ENCODE measurements around the gene PRR35.
A peak's percentile ranks its signal among the peaks of the same experiment; 100 is the strongest.

The PRR35 gene

GRCh38 chr16:582614-583331 lies 22.6 kb downstream of the PRR35 start:
- DNase-seq: no peak

GRCh38 chr16:583470-583814 lies 23.2 kb downstream of the PRR35 start:
- DNase-seq: no peak

- DNase-seq: no peak
These were observed 23.8 kb downstream of the PRR35 start for GRCh38 chr16:583815-584591.

GRCh38 chr16:585351-585750 lies 25.2 kb downstream of the PRR35 start:
- no peak for DNase-seq

GRCh38 chr16:586047-586644 lies 26.0 kb downstream of the PRR35 start:
- DNase-seq: no peak

- no peak for DNase-seq
These were observed 26.7 kb downstream of the PRR35 start for GRCh38 chr16:586645-587590.

- DNase-seq: peak; percentile 60 to 69
These were observed 28.4 kb downstream of the PRR35 start for GRCh38 chr16:588639-588888.

- peak; percentile 98 to 99 for DNase-seq
These were observed 28.9 kb downstream of the PRR35 start for GRCh38 chr16:588889-589657.

GRCh38 chr16:589658-590187 lies 29.5 kb downstream of the PRR35 start, which contains the start of gene RAB40C:
Gene RAB40C, plus strand, starts transcription at chr16:590066. Its CDS starts 226 bp downstream, at chr16:590292.
- peak; percentile 99 for DNase-seq

- DNase-seq: no peak
These were observed 30.1 kb downstream of the PRR35 start for GRCh38 chr16:590188-590814.

GRCh38 chr16:590815-591200 lies 30.6 kb downstream of the PRR35 start:
- DNase-seq: no peak

- no peak for DNase-seq
These were observed 31.0 kb downstream of the PRR35 start for GRCh38 chr16:591231-591630.

- no peak for DNase-seq
These were observed 31.8 kb downstream of the PRR35 start for GRCh38 chr16:591892-592517.

GRCh38 chr16:592518-593306 lies 32.5 kb downstream of the PRR35 start:
- no peak for DNase-seq

- no peak for DNase-seq
These were observed 33.2 kb downstream of the PRR35 start for GRCh38 chr16:593406-593805.

- DNase-seq: no peak
These were observed 33.6 kb downstream of the PRR35 start for GRCh38 chr16:593807-594206.

GRCh38 chr16:595094-595528 lies 34.9 kb downstream of the PRR35 start:
- DNase-seq: no peak

- no peak for DNase-seq
These were observed 35.9 kb downstream of the PRR35 start for GRCh38 chr16:595942-596735.

GRCh38 chr16:596736-597060 lies 36.5 kb downstream of the PRR35 start:
- DNase-seq: no peak
